H9 (cell line): ENCODE data around the gene SNX1. TPM values are rescaled to one million over a fixed set of nuclear protein-coding genes. Genes with fewer than 3 reads are reported as not detected.

ENCODE experiments used
- DNase-seq: peaks from one replicate; pipeline ENCODE4 v3.0.0-alpha.2; 2017
- H2AFZ ChIP-seq: one replicate; pipeline ENCODE4 v1.6.1; 2013; ENCODE audit warnings: mild to moderate bottlenecking, low read length, control low read depth, moderate library complexity
- H2AK5ac ChIP-seq: 2 replicates; pipeline ENCODE4 v1.6.1; 2013; ENCODE audit warnings: low read length, control low read depth, mixed read lengths; ENCODE audit not compliant: insufficient read length
- H2BK120ac ChIP-seq: one replicate; pipeline ENCODE4 v1.6.1; 2013; ENCODE audit warnings: low read depth, mild to moderate bottlenecking, low read length, control low read depth, inconsistent platforms; ENCODE audit not compliant: poor library complexity, severe bottlenecking
- H2BK12ac ChIP-seq: 2 replicates; pipeline ENCODE4 v1.6.1; 2013; ENCODE audit warnings: low read length, control low read depth, mixed read lengths, low read depth; ENCODE audit not compliant: insufficient read length
- H2BK15ac ChIP-seq: 2 replicates; pipeline ENCODE4 v1.6.1; 2013; ENCODE audit warnings: low read depth, low read length, control low read depth
- H2BK20ac ChIP-seq: one replicate; pipeline ENCODE4 v1.6.1; 2013; ENCODE audit warnings: low read depth, mild to moderate bottlenecking, low read length, control low read depth, inconsistent platforms; ENCODE audit not compliant: poor library complexity, severe bottlenecking
- H2BK5ac ChIP-seq: 2 replicates; pipeline ENCODE4 v1.6.1; 2013; ENCODE audit warnings: low read length, control low read depth, mixed read lengths; ENCODE audit not compliant: insufficient read length
- H3K14ac ChIP-seq: 2 replicates; pipeline ENCODE4 v1.6.1; 2013; ENCODE audit warnings: low read length, control low read depth; ENCODE audit not compliant: insufficient read depth
- H3K18ac ChIP-seq: 2 replicates; pipeline ENCODE4 v1.6.1; 2013; ENCODE audit warnings: low read depth, mild to moderate bottlenecking, mixed read lengths, low read length, control low read depth; ENCODE audit not compliant: insufficient read length
- H3K23ac ChIP-seq: 2 replicates; pipeline ENCODE4 v1.6.1; 2013; ENCODE audit warnings: low read length, control low read depth, mixed read lengths, low read depth; ENCODE audit not compliant: insufficient read length
- H3K23me2 ChIP-seq: 2 replicates; pipeline ENCODE4 v1.6.1; 2013; ENCODE audit warnings: low read depth, mild to moderate bottlenecking, mixed read lengths, low read length, control low read depth; ENCODE audit not compliant: insufficient read length, poor library complexity, severe bottlenecking
- H3K27ac ChIP-seq: 2 replicates; pipeline ENCODE4 v1.5.1; 2013; ENCODE audit warnings: low read length, control low read depth, mixed read lengths, low read depth; ENCODE audit not compliant: insufficient read length
- H3K27me3 ChIP-seq: 2 replicates; pipeline ENCODE4 v1.6.1; 2013; ENCODE audit warnings: low read length, control low read depth, inconsistent platforms; ENCODE audit not compliant: insufficient read depth
- H3K4ac ChIP-seq: 2 replicates; pipeline ENCODE4 v1.6.1; 2013; ENCODE audit warnings: low read depth, mild to moderate bottlenecking, control low read depth, inconsistent platforms, low read length, moderate library complexity
- H3K4me1 ChIP-seq: 2 replicates; pipeline ENCODE4 v1.6.1; 2013; ENCODE audit warnings: low read length, control low read depth, inconsistent platforms; ENCODE audit not compliant: insufficient read depth
- H3K4me2 ChIP-seq: 2 replicates; pipeline ENCODE4 v1.6.1; 2013; ENCODE audit warnings: low read length, control low read depth, mixed read lengths; ENCODE audit not compliant: insufficient read length, insufficient read depth
- H3K56ac ChIP-seq: 2 replicates; pipeline ENCODE4 v1.6.1; 2013; ENCODE audit warnings: low read depth, mild to moderate bottlenecking, mixed read lengths, low read length, control low read depth; ENCODE audit not compliant: insufficient read length
- H3K79me1 ChIP-seq: 2 replicates; pipeline ENCODE4 v1.6.1; 2013; ENCODE audit warnings: low read depth, mild to moderate bottlenecking, moderate library complexity, low read length, control low read depth, inconsistent platforms; ENCODE audit not compliant: insufficient read depth, poor library complexity, severe bottlenecking
- H3K79me2 ChIP-seq: 2 replicates; pipeline ENCODE4 v1.6.1; 2013; ENCODE audit warnings: low read length, control low read depth, inconsistent platforms; ENCODE audit not compliant: insufficient read depth
- H3K9ac ChIP-seq: 2 replicates; pipeline ENCODE4 v1.6.1; 2013; ENCODE audit warnings: low read length, control low read depth, mixed read lengths; ENCODE audit not compliant: insufficient read length; ENCODE audit errors: extremely low read depth
- H3K9me3 ChIP-seq: one replicate; pipeline ENCODE4 v1.6.1; 2013; ENCODE audit warnings: low read depth, low read length, inconsistent platforms; ENCODE audit not compliant: control insufficient read depth
- H3T11ph ChIP-seq: one replicate; pipeline ENCODE4 v1.6.1; 2013; ENCODE audit warnings: mild to moderate bottlenecking, low read length, control low read depth, inconsistent platforms
- H4K20me1 ChIP-seq: one replicate; pipeline ENCODE4 v1.6.1; 2013; ENCODE audit not compliant: control insufficient read depth, insufficient read length, insufficient read depth
- H4K5ac ChIP-seq: 2 replicates; pipeline ENCODE4 v1.6.1; 2013; ENCODE audit warnings: low read depth, mild to moderate bottlenecking, mixed read lengths, low read length, control low read depth; ENCODE audit not compliant: insufficient read length
- H4K8ac ChIP-seq: replicated peaks from 2 replicates; pipeline ENCODE4 v1.6.1; 2013; ENCODE audit warnings: low read length, control low read depth, mixed read lengths, low read depth; ENCODE audit not compliant: insufficient read length
- H4K91ac ChIP-seq: 2 replicates; pipeline ENCODE4 v1.6.1; 2013; ENCODE audit warnings: low read depth, mild to moderate bottlenecking, moderate library complexity, mixed read lengths, low read length, control low read depth; ENCODE audit not compliant: insufficient read length
- H3K27ac Mint-ChIP-seq, 3 experiments: 2 replicates in 2 of 3; 3 replicates in 1 of 3; pipeline ENCODE4 v1.8.0; 2020 to 2021; ENCODE audit warnings: mixed read lengths in 3 of 3, mild to moderate bottlenecking in 1 of 3, moderate library complexity in 1 of 3
- H3K27me3 Mint-ChIP-seq: 2 replicates; pipeline ENCODE4 v1.8.0; 2021; ENCODE audit warnings: low read depth, mild to moderate bottlenecking, moderate library complexity, mixed read lengths
- H3K36me3 Mint-ChIP-seq, 3 experiments: 2 replicates in 2 of 3; 3 replicates in 1 of 3; pipeline ENCODE4 v1.8.0; 2020 to 2021; ENCODE audit warnings: low read depth in 3 of 3, mixed read lengths in 3 of 3; ENCODE audit not compliant: insufficient read depth in 1 of 3
- H3K4me1 Mint-ChIP-seq, 2 experiments: 2 replicates each; pipeline ENCODE4 v1.8.0; 2020; ENCODE audit warnings: mixed read lengths in 2 of 2
- H3K4me3 Mint-ChIP-seq, 2 experiments: 2 replicates in 1 of 2; 3 replicates in 1 of 2; pipeline ENCODE4 v1.8.0; 2020 to 2021; ENCODE audit warnings: mild to moderate bottlenecking in 2 of 2, mixed read lengths in 2 of 2, moderate library complexity in 1 of 2
- H3K9me3 Mint-ChIP-seq, 2 experiments: 2 replicates in 1 of 2; 3 replicates in 1 of 2; pipeline ENCODE4 v1.8.0; 2020; ENCODE audit warnings: mild to moderate bottlenecking in 2 of 2, mixed read lengths in 2 of 2, moderate library complexity in 1 of 2
- WGBS: extraction: QIAGEN DNeasy Blood & Tissue Kit; methylation state at CpG from one replicate; pipeline ENCODE4 v1.1.7; 2013; ENCODE audit warnings: missing lambda C conversion rate, low lambda C conversion rate, mixed read lengths; ENCODE audit not compliant: insufficient read length; ENCODE audit errors: extremely low coverage; 5-methylcytosine and 5-hydroxymethylcytosine counted together
- total RNA-seq: library from RNA; stranded (reverse); gene quantifications from 2 replicates; pipeline ENCODE4 v1.2.1, GENCODE V29; 2021
- TF ChIP-seq, protein P1 (sequence below): fragments of 200-600 bp; sonication (generic); conservative IDR thresholded peaks from 3 replicates; pipeline ENCODE4 v1.8.0; 2021; ENCODE audit warnings: antibody characterized with exemption, mild to moderate bottlenecking

The SNX1 gene
- total RNA-seq, 1 experiment from 2014 or later, result 58.8 TPM

DNA sequence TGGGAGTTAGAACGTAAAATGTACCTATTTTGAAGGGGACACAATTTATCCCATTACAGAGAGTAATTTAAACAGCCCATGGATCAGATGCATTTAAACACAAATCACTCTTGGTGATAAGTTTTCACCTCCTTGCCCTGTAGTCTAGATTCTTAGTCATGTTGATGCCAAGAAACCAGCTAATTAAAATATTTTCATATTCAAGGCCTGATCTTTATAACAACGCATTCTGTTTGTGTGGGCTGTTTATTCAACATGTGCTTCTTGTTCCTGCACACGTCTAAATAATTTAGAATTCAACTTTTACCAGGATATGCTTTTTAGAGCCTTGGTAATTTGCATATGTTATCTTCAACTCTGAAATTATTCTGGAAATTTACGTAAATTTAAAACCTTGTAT is 25.8 kb downstream of the SNX1 start:
- Mint-ChIP-seq H3K9me3 (no peaks in the 10 kb centered on the region), H3K4me3 (no peak overlapping the region), H3K36me3 (peaks cover 1 to 49% (median 23%) of the 10 kb centered on the region in 3 experiments; a peak in 5 of 7 replicates), H3K27me3 (no peaks in the 10 kb centered on the region), H3K27ac (no peak overlapping the region; a peak in 1 of 7 replicates), H3K4me1 (no peaks in the 10 kb centered on the region)
- TF ChIP-seq, protein P1, sequence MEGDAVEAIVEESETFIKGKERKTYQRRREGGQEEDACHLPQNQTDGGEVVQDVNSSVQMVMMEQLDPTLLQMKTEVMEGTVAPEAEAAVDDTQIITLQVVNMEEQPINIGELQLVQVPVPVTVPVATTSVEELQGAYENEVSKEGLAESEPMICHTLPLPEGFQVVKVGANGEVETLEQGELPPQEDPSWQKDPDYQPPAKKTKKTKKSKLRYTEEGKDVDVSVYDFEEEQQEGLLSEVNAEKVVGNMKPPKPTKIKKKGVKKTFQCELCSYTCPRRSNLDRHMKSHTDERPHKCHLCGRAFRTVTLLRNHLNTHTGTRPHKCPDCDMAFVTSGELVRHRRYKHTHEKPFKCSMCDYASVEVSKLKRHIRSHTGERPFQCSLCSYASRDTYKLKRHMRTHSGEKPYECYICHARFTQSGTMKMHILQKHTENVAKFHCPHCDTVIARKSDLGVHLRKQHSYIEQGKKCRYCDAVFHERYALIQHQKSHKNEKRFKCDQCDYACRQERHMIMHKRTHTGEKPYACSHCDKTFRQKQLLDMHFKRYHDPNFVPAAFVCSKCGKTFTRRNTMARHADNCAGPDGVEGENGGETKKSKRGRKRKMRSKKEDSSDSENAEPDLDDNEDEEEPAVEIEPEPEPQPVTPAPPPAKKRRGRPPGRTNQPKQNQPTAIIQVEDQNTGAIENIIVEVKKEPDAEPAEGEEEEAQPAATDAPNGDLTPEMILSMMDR, result no peak
- no peak overlapping the region for H3K4me2 ChIP-seq
- no peak overlapping the region for H4K8ac ChIP-seq
- no peak overlapping the region for H2BK5ac ChIP-seq
- H3T11ph ChIP-seq, result no peak overlapping the region
- H2AK5ac ChIP-seq, result no peak overlapping the region
- no peak overlapping the region for H2BK15ac ChIP-seq
- H2BK120ac ChIP-seq, result no peak overlapping the region
- no peaks in the 10 kb centered on the region for H3K4me1 ChIP-seq
- H3K9me3 ChIP-seq, result no peaks in the 10 kb centered on the region
- H3K79me2 ChIP-seq, result no peaks in the 10 kb centered on the region
- H3K18ac ChIP-seq, result no peak overlapping the region
- no peak overlapping the region for H4K91ac ChIP-seq
- H3K27ac ChIP-seq, result no peak overlapping the region
- no peak overlapping the region for H3K9ac ChIP-seq
- H3K23me2 ChIP-seq, result no peaks in the 10 kb centered on the region
- H3K14ac ChIP-seq, result no peak overlapping the region
- H3K23ac ChIP-seq, result no peak overlapping the region
- no peaks in the 10 kb centered on the region for H3K79me1 ChIP-seq
- no peak overlapping the region for H3K56ac ChIP-seq
- no peak overlapping the region for H3K4ac ChIP-seq
- no peak overlapping the region for H2BK12ac ChIP-seq
- no peak overlapping the region for H2BK20ac ChIP-seq
- H3K27me3 ChIP-seq, result no peaks in the 10 kb centered on the region
- H4K20me1 ChIP-seq, result no peaks in the 10 kb centered on the region
- no CpG with 5 or more reads among the region's 4 CpGs for WGBS
- no peak overlapping the region for H2AFZ ChIP-seq
- DNase-seq, result no peak
- H4K5ac ChIP-seq, result no peak overlapping the region
